ENCODE measurements around the gene PROSER2.
"Not testable (repeated sequence)": the region's sequence is repeated elsewhere in the genome, so short reads cannot be mapped to it uniquely, and the experiment has no call there.

Gene PROSER2

DNA sequence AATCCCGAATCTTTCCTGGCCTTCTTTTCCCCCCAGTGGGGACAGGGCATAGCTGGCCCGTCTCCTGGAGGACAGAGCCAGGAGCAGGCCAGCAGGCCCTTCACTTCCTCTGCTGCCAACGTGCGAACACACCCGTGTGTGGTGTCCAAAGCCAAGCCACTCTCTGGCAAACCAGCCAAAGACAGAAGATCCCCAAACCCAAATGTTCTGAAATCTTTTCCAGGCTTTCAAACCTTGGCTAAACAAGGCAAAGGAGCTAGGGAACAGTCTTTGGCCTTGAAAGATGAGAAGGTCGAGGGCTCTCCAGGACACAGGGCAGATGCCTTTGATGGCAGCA is 63.0 kb downstream of the PROSER2 start:
- no peak for DNase-seq (ENCODE audit: low spot score)

DNA sequence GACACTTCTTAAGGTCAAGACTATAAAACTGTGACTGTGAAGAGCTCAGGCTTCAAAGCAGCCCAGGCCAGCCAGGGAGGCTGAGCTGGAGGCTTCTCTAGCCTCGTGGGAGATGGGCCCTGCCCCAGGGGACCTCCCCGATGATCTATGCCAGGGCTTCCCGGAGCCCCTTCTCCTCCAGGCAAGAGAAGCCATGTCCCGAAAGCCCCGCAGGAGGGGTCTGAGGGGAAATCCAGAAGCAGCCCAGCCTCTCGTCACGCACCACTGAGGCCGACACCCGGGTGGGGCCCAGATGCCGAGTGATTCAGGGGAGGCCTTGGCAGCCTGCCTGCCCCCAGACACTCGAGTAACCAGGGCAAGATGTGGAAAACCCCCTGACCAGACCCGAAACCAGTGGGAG is 63.7 kb downstream of the PROSER2 start:
- DNase-seq (ENCODE audit: low spot score), result no peak

DNA sequence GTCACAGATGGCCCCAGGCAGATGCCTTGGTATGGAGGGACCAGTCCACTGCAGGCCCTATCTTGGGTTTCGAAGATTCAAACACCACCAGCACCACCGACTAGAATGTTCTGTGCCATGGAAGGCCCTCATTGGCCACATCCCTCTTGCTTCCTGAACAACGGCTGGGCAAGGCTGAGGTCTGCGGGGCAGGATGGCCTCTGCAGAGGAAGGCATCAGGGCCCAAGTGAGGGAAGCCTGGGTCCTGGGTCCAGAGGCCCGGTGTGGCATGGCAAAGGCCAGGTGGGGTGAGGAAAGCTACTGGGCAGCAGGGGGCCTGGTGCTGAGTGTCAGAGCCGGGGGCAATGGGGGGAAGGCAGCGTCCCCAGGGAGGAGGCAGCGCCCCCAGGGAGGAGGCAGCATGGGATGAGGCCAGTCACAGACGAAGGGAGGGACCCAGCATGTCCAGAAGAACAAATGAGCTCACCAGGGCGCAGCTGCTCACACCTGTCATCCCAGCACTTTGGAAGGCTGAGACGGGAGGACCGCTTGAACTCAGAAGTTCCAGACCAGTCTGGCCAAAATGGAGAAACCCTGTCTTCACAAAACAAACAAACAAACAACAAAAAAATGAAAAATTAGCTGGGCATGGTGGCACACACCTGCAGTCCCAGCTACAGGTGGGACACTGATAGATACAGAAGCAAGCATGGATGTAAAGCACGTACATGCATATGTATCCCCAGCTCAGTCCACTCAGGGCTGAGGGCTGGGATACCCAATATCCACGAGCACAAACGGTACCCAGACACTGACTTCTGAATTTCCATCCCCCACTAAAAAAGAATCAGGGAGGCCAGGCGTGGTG is 64.4 kb downstream of the PROSER2 start:
- no peak for DNase-seq (ENCODE audit: low spot score)

DNA sequence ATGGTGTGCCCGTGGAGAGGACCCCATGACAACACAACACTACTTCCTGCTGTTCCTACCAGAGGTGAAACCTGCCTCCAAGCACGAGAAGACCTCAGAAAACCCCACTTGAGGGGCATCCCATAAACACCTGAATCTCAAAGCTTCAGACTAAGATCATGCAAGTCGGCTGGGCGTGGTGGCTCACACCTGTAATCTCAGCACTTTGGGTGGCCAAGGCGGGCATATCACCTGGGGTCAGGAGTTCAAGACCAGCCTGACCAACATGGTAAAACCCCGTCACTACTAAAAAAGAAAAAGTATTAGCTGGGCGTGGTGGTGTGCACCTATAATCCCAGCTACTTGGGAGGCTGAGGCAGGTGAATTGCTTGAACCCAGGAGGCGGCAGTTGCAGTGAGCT is 66.1 kb downstream of the PROSER2 start:
- DNase-seq (ENCODE audit: low spot score), result not testable (repeated sequence)

- DNase-seq (ENCODE audit: low spot score), result no peak
Measured at GRCh38 chr10:11891776-11892486, 68.8 kb downstream of the PROSER2 start.

GRCh38 chr10:11893749-11894278 is 70.7 kb downstream of the PROSER2 start:
- no peak for DNase-seq (ENCODE audit: low spot score)

DNA sequence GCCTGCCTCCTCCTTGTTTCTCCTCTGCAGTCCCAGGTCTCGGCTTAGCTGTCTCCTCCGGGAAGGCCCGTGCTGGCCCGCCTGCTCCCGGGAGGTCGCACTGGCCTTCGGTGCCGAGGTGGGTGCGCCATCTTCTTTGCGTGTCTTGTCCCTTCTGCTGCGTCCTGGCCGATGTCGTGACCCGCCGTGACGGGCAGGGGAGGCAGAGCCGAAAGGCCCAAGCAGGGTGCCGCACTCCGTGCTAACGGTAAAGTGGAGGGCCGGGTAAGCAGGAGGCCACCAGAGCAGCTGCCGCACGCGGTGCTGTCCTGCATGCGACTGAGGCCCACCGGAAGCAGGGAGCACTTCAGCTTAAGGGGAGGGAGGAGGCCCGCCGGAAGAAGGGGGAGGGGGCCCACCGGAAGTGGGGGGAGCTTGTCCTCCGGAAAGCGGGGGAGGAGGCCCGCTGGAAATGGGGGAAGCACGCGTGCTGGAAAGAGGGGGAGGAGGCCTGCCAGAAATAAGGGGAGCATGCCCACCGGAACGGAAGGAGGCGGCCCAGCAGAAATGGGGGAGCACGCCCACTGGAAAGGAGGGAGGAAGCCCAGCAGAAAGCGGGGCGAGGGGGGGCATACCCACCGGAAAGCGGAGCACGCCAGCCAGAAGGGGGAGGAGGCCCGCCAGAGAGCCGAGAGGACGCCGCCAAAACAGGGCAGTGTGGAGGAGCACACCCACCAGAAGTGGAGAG is 71.4 kb downstream of the PROSER2 start:
- no peak for DNase-seq (ENCODE audit: low spot score)

DNA sequence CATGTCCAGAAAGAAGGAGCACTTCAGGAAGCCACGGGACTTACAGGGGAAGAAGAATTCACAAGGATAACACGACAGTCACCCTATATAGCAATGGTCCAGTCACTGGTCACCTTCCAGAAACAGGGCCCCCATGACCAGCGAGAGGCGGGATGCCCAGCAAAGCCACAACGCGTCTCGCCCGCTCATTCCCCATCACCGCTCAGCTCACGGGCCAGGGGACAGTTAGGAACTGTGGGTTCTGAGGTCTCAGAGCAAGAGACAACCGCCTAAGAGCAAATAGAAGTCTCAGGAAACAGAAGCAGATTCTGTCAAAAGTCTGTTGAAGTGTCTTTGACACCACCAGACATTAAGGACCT is 71.9 kb downstream of the PROSER2 start:
- no peak for DNase-seq (ENCODE audit: low spot score)

DNA sequence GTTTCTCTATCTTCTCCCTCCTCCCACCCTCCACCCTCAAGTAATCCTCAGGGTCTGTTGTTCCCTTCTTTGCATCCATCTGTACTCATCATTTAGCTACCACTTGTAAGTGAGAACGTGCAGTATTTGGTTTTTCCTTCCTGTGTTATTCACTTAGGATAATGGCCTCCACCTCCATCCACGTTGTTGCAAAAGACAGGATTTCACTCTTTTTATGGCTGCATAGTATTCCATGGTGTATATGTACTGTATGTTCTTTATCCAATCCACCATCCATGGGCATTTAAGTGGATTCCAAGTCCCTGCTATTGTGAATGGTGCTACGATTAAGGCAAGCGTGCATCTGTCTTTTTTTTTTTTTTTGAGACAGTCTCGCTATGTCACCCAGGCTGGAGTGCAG is 72.4 kb downstream of the PROSER2 start:
- no peak for DNase-seq (ENCODE audit: low spot score)

GRCh38 chr10:11896549-11897200 is 73.5 kb downstream of the PROSER2 start:
- no peak for DNase-seq (ENCODE audit: low spot score)

GRCh38 chr10:11898033-11898371 is 74.8 kb downstream of the PROSER2 start:
- DNase-seq (ENCODE audit: low spot score), result no peak

DNA sequence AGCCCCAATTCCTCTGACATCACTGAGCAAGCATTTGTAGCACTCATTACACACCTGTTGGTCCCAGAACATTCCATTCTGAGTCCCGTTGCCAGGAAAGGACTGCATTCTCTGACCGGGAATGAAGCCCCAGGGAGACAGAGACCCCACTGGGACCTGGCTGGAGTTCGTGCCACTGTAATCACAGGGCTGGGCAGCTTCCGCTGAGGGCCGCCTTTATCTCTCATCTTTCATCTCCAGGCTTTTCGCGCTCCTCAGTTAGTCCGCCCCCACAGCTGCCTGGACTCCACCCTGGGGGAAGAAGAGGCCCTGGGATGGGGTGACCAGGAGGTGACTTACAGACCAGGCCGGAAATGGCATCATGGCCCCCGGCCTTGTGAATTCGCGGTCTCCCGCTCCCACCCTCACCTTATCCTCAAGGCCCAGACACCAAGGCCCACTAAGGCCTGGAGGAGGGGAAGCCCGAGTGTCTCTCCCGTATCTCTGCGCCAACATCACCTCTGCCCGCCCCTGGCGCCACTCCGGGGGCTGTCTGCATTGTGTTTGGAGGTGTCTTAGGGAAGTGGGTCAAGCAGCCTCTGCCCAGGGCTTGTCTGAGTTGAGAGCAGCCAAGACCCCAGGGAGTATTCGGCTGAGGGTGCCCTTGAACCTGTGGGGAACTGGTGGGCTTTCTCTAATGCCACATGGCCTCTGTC is 75.4 kb downstream of the PROSER2 start:
- no peak for DNase-seq (ENCODE audit: low spot score)

GRCh38 chr10:11899067-11899876 is 76.1 kb downstream of the PROSER2 start:
- DNase-seq (ENCODE audit: low spot score), result no peak

DNA sequence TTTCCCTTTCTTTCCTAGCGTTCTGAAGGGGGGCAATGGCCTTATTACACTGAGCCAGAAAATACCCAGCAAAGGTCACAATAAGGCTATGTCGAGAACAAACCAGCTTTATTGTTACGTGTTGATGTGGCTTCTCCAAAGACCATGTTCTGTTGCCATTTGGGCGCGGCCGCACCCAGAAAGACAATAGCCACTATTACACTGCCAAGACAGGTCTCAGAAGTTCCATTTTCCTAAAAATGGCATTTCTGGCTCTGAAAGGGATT is 77.8 kb downstream of the PROSER2 start:
- no peak for DNase-seq (ENCODE audit: low spot score)

DNA sequence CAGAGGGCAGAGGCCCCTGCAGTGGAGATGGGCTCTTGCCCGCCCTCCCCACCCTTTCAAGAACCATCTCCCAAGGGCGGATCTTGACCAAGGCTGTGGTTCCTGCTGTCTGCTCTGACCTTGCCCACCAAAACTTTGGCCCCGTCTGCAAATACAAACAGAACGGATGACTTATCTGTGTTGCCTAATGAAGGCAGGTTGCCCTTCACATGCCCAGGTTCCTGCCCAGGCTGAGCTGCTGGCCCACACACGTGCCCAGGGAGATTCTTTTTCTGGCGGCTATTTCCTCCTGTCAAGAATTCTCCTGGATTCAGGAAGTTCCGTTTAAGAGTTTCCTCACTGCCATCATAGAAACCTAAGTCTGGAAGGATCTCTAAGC is 78.3 kb downstream of the PROSER2 start:
- DNase-seq (ENCODE audit: low spot score), result no peak

GRCh38 chr10:11901833-11902475 is 78.8 kb downstream of the PROSER2 start:
- DNase-seq (ENCODE audit: low spot score), result no peak

- DNase-seq (ENCODE audit: low spot score), result no peak
Measured at GRCh38 chr10:11902646-11903045, 79.5 kb downstream of the PROSER2 start.

- no peak for DNase-seq (ENCODE audit: low spot score)
Measured at GRCh38 chr10:11906714-11907113, 83.6 kb downstream of the PROSER2 start.

DNA sequence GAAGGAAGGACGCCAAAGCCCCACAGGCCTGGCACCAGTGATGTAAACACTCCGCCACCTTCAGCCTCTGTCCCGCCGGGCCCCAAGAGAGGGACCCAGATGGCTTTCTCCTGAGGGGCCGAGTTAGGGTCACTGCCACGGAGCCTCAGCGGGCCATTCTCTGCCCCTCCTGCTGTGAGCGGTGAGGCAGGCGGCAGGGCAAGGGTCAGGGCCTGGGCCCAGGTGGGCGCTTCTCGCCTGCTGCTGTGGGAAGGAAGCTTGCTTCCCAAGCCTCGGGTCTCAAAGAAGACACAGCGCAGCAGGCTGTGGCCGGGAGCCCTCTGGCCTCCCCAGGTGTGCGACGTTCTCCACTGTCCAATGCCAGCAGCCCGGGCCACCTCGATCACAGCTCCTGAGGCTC is 84.8 kb downstream of the PROSER2 start:
- no peak for DNase-seq (ENCODE audit: low spot score)

DNA sequence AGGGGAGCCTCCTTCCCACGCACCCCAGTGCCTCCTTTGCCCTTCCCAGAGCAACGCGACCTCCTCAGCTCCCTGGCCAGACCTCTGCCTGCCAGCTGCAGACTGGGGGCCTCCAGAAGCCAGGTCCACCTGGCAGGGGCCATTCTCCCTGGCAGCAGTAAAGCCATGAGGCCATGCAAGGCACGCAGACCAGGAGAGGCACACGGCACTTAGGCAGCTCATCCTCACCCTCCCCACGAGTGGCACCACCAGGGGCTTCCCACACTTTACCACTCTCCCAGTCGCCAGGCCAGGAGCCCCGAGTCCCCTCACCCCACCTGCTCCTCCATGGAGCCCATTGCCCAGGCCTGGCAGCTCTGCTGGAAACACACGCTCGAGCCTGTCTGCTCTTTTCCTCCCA is 85.4 kb downstream of the PROSER2 start:
- DNase-seq (ENCODE audit: low spot score), result no peak

DNA sequence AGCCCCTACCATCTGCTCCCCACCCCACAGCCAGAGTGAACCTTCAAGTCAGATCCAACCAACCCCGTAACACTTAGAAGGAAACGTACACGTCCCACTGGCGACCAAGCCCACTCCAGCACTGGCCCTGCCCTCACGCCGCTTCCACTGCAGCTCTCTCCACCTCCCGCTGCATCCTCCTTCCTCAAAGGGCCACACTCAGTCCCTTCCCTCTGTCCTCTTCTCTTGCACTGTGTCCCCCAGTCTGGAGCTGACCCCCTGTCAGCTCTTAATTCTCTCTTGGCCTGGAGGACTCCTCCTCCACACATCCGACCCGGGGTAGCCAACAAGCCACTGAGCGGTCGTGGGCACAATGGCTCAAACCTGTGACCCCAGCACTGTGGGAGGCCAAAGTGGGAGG is 85.8 kb downstream of the PROSER2 start:
- no peak for DNase-seq (ENCODE audit: low spot score)

Measured in CD4-positive, alpha-beta T cell treated with Interleukin-2 at 100 ng/mL for 4 hours (primary cell).